Endodermal cell (in vitro differentiated cells): ENCODE data around the gene SPON2. TPM values are rescaled to one million over a fixed set of nuclear protein-coding genes. Genes with fewer than 3 reads are reported as not detected.

Experiments used
- DNase-seq: peaks from one replicate; pipeline ENCODE4 v3.0.0-alpha.2; 2017
- H3K27ac ChIP-seq: 2 replicates; pipeline ENCODE4 v1.5.1; 2013; ENCODE audit warnings: mild to moderate bottlenecking, low read depth, low read length, moderate library complexity
- H3K27me3 ChIP-seq: 2 replicates; pipeline ENCODE4 v1.6.1; 2013; ENCODE audit warnings: mild to moderate bottlenecking, low read length, moderate library complexity; ENCODE audit not compliant: insufficient read depth, control insufficient read depth, poor library complexity, severe bottlenecking
- H3K36me3 ChIP-seq: 2 replicates; pipeline ENCODE4 v1.7.0; 2013; ENCODE audit warnings: mild to moderate bottlenecking, low read length, moderate library complexity; ENCODE audit not compliant: control insufficient read depth, insufficient read depth
- H3K4me1 ChIP-seq: one replicate; pipeline ENCODE4 v1.7.0; 2013; ENCODE audit warnings: low read length; ENCODE audit not compliant: control insufficient read depth, insufficient read depth
- H3K4me3 ChIP-seq: 2 replicates; pipeline ENCODE4 v1.5.1; 2013; ENCODE audit warnings: mild to moderate bottlenecking, low read length, moderate library complexity
- H3K9ac ChIP-seq: 2 replicates; pipeline ENCODE4 v1.6.1; 2013; ENCODE audit warnings: mild to moderate bottlenecking, low read length, moderate library complexity; ENCODE audit not compliant: poor library complexity, severe bottlenecking; ENCODE audit errors: extremely low read depth
- H3K9me3 ChIP-seq: 2 replicates; pipeline ENCODE4 v1.6.1; 2013; ENCODE audit warnings: mild to moderate bottlenecking, low read length, moderate library complexity; ENCODE audit not compliant: control insufficient read depth
- H3K27ac Mint-ChIP-seq: 2 replicates; pipeline ENCODE4 v1.8.0; 2020; ENCODE audit warnings: mixed read lengths
- H3K27me3 Mint-ChIP-seq: 2 replicates; pipeline ENCODE4 v1.8.0; 2021; ENCODE audit warnings: mild to moderate bottlenecking, mixed read lengths; ENCODE audit not compliant: insufficient read depth
- H3K36me3 Mint-ChIP-seq: 2 replicates; pipeline ENCODE4 v1.8.0; 2020; ENCODE audit warnings: low read depth, mixed read lengths
- H3K4me1 Mint-ChIP-seq: 2 replicates; pipeline ENCODE4 v1.8.0; 2020; ENCODE audit warnings: mixed read lengths
- H3K4me3 Mint-ChIP-seq: 2 replicates; pipeline ENCODE4 v1.8.0; 2020; ENCODE audit warnings: mild to moderate bottlenecking, moderate library complexity, mixed read lengths
- H3K9me3 Mint-ChIP-seq: 2 replicates; pipeline ENCODE4 v1.8.0; 2020; ENCODE audit warnings: mild to moderate bottlenecking, mixed read lengths
- CTCF ChIP-seq: fragments of 200-600 bp; sonication (generic); conservative IDR thresholded peaks from 2 replicates; pipeline ENCODE4 v1.5.0; 2021; ENCODE audit warnings: antibody characterized with exemption, mild to moderate bottlenecking
- WGBS, 2 experiments: methylation state at CpG; one replicate each; pipeline versions ENCODE4 v1.1.5 to v1.1.7; 2013; ENCODE audit warnings: missing lambda C conversion rate in 2 of 2, mixed read lengths in 1 of 2; ENCODE audit not compliant: insufficient coverage in 1 of 2, insufficient read length in 1 of 2; 5-methylcytosine and 5-hydroxymethylcytosine counted together
- total RNA-seq, 2 donors: library from RNA; stranded (reverse); fragmentation: NEBNext Ultra II Directional in 1 of 2; extraction: Animal tissue kit (Norgen Biotek cat#: 25700) in 1 of 2; gene quantifications; 2 replicates in 1 of 2; 3 replicates in 1 of 2; pipeline ENCODE4 v1.2.1, GENCODE V29; 2021

The SPON2 gene
- total RNA-seq, 2 donors from 2014 or later = 1.4 to 2.6 TPM

GRCh38 chr4:1198098-1198844, 25.9 kb upstream of the SPON2 start:
- Histone ChIP-seq H3K9me3 (no peaks in the 10 kb centered on the region), H3K27ac (no peak overlapping the region), H3K4me1 (no peaks in the 10 kb centered on the region), H3K27me3 (no peaks in the 10 kb centered on the region), H3K9ac (no peak overlapping the region), H3K36me3 (no peaks in the 10 kb centered on the region), H3K4me3 (no peak overlapping the region)
- Mint-ChIP-seq H3K27ac (no peak overlapping the region), H3K9me3 (no peaks in the 10 kb centered on the region), H3K4me3 (no peak overlapping the region), H3K4me1 (no peaks in the 10 kb centered on the region), H3K36me3 (no peaks in the 10 kb centered on the region), H3K27me3 (no peaks in the 10 kb centered on the region)
- 85 to 90% methylated on average over 19 to 24 of the region's 24 CpGs for WGBS, 2 experiments
- DNase-seq = no peak
- no peak for TF ChIP-seq CTCF

GRCh38 chr4:1196421-1197183, 24.2 kb upstream of the SPON2 start:
- Mint-ChIP-seq H3K36me3 (no peaks in the 10 kb centered on the region), H3K27me3 (no peaks in the 10 kb centered on the region), H3K27ac (no peak overlapping the region), H3K9me3 (no peaks in the 10 kb centered on the region), H3K4me1 (no peaks in the 10 kb centered on the region), H3K4me3 (no peak overlapping the region)
- no peak overlapping the region for H3K27ac ChIP-seq
- 88 to 90% methylated on average over 8 to 13 of the region's 13 CpGs for WGBS, 2 experiments
- H3K4me1 ChIP-seq = no peaks in the 10 kb centered on the region
- no peaks in the 10 kb centered on the region for H3K27me3 ChIP-seq
- H3K9me3 ChIP-seq = no peaks in the 10 kb centered on the region
- H3K4me3 ChIP-seq = no peak overlapping the region
- peak; percentile 40 for DNase-seq
- H3K9ac ChIP-seq = no peak overlapping the region
- H3K36me3 ChIP-seq = no peaks in the 10 kb centered on the region
- peak; percentile 37 for TF ChIP-seq CTCF

GRCh38 chr4:1195891-1196401, 23.6 kb upstream of the SPON2 start:
- no peak overlapping the region for H3K4me3 ChIP-seq
- 89 to 95% methylated on average over 8 to 16 of the region's 16 CpGs for WGBS, 2 experiments
- no peak for TF ChIP-seq CTCF
- H3K27ac ChIP-seq = no peak overlapping the region
- no peaks in the 10 kb centered on the region for H3K27me3 ChIP-seq
- no peak overlapping the region for H3K4me3 Mint-ChIP-seq
- no peak overlapping the region for H3K9ac ChIP-seq
- H3K4me1 Mint-ChIP-seq = no peaks in the 10 kb centered on the region
- no peaks in the 10 kb centered on the region for H3K9me3 ChIP-seq
- no peaks in the 10 kb centered on the region for H3K27me3 Mint-ChIP-seq
- H3K4me1 ChIP-seq = no peaks in the 10 kb centered on the region
- no peaks in the 10 kb centered on the region for H3K36me3 Mint-ChIP-seq
- no peaks in the 10 kb centered on the region for H3K9me3 Mint-ChIP-seq
- H3K27ac Mint-ChIP-seq = no peak overlapping the region
- no peaks in the 10 kb centered on the region for H3K36me3 ChIP-seq
- no peak for DNase-seq
